Lower lobe of right lung (tissue), 2 donors: ENCODE measurements around the gene GFRA1. TPM values are rescaled to one million over a fixed set of nuclear protein-coding genes. Genes with fewer than 3 reads are reported as not detected.

Experiments used
- ATAC-seq, 2 donors: fragments of 200-7000 bp; cut with Tn5 transposase; one replicate each; pipeline ENCODE4 v1.9.1; 2020 to 2022; ENCODE audit warnings: mild to moderate bottlenecking in 2 of 2, moderate library complexity in 2 of 2
- DNase-seq: peaks from one replicate; pipeline ENCODE4 v3.0.0-alpha.2; 2020
- H3K27ac ChIP-seq: fragments of 200-600 bp; one replicate; pipeline ENCODE4 v1.8.0; 2022
- H3K27me3 ChIP-seq: fragments of 200-600 bp; one replicate; pipeline ENCODE4 v1.8.0; 2022; ENCODE audit warnings: low read depth
- H3K36me3 ChIP-seq: fragments of 200-600 bp; one replicate; pipeline ENCODE4 v1.8.0; 2022; ENCODE audit warnings: mild to moderate bottlenecking
- H3K4me1 ChIP-seq: fragments of 200-600 bp; one replicate; pipeline ENCODE4 v1.8.0; 2022
- H3K4me3 ChIP-seq: fragments of 200-600 bp; one replicate; pipeline ENCODE4 v1.8.0; 2022; ENCODE audit warnings: mild to moderate bottlenecking
- H3K9me3 ChIP-seq: fragments of 200-600 bp; one replicate; pipeline ENCODE4 v1.8.0; 2022
- intact Hi-C: fragments of 100-400 bp; cut with DNase I; formaldehyde crosslinking; loops from one replicate; pipeline ENCODE4 v1.11.0; 2022
- total RNA-seq: library from RNA; stranded (reverse); fragmentation: NEBNext Ultra II Directional; extraction: Animal tissue kit (Norgen Biotek cat#: 25700); gene quantifications from one replicate; pipeline ENCODE4 v1.2.1, GENCODE V29; 2021
- TF ChIP-seq, protein P1 (sequence below): fragments of 200-600 bp; IDR thresholded peaks from one replicate; pipeline ENCODE4 v1.8.0; 2022; ENCODE audit warnings: antibody characterized with exemption, mild to moderate bottlenecking
- donor health status: DM: no; HTN: yes; CAD: no; lungs with severe emphysema.

Gene GFRA1
- total RNA-seq, 1 donor from 2014 or later = 9.8 TPM

DNA sequence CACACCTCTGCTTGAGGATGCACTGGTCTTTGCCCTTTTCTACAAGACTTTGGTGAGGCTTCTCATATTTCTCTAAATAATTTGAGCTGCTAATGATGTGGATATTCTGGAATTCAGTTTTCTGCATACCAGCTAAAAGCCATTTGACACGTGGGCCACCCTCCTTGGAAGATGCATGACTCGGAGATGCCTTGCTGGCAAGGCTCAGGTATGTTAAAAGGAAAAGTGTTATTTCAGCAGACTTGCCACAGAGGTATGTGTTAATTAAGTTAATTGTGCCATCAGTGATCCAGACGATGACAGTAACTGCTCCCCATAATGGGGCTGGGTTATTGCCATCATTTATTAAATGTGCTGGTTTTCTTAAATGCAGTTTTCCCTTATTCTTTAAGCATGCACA, 8.8 kb upstream of the GFRA1 start:
- H3K4me3 ChIP-seq = no peak overlapping the region
- no peaks in the 10 kb centered on the region for H3K9me3 ChIP-seq
- no peaks in the 10 kb centered on the region for H3K4me1 ChIP-seq
- intact Hi-C loops = no loop called here
- ATAC-seq (no peak), DNase-seq (no peak)
- H3K27me3 ChIP-seq = peaks cover 2% of the 10 kb centered on the region
- no peaks in the 10 kb centered on the region for H3K36me3 ChIP-seq
- H3K27ac ChIP-seq = no peak overlapping the region
- TF ChIP-seq, protein P1, sequence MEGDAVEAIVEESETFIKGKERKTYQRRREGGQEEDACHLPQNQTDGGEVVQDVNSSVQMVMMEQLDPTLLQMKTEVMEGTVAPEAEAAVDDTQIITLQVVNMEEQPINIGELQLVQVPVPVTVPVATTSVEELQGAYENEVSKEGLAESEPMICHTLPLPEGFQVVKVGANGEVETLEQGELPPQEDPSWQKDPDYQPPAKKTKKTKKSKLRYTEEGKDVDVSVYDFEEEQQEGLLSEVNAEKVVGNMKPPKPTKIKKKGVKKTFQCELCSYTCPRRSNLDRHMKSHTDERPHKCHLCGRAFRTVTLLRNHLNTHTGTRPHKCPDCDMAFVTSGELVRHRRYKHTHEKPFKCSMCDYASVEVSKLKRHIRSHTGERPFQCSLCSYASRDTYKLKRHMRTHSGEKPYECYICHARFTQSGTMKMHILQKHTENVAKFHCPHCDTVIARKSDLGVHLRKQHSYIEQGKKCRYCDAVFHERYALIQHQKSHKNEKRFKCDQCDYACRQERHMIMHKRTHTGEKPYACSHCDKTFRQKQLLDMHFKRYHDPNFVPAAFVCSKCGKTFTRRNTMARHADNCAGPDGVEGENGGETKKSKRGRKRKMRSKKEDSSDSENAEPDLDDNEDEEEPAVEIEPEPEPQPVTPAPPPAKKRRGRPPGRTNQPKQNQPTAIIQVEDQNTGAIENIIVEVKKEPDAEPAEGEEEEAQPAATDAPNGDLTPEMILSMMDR = no peak

DNA sequence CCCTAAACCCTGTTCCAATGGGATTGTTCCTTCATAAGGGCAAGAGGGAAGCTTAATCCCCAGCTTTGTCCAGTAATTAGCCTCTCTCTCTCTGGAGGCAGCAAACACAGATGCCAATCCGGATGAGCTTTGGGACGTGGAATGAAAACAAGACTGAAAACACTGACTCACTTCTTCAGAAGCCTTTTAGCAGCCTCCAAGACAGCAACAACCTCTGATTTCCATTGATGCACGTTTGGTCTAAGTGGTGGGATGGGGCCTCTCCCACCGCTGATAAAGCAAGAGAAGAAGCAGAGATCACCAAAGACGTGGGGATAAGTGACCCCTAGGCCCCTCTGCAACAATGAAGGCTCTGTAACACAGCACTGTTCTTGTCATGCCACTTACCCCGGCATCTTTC, 5.8 kb upstream of the GFRA1 start:
- ATAC-seq (no peak), DNase-seq (no peak)
- TF ChIP-seq, protein P1 = no peak
- H3K4me1 ChIP-seq = no peaks in the 10 kb centered on the region
- H3K36me3 ChIP-seq = no peaks in the 10 kb centered on the region
- H3K4me3 ChIP-seq = no peak overlapping the region
- H3K27ac ChIP-seq = no peak overlapping the region
- intact Hi-C loops = no loop called here
- no peaks in the 10 kb centered on the region for H3K9me3 ChIP-seq
- peaks cover 31% of the 10 kb centered on the region for H3K27me3 ChIP-seq

DNA sequence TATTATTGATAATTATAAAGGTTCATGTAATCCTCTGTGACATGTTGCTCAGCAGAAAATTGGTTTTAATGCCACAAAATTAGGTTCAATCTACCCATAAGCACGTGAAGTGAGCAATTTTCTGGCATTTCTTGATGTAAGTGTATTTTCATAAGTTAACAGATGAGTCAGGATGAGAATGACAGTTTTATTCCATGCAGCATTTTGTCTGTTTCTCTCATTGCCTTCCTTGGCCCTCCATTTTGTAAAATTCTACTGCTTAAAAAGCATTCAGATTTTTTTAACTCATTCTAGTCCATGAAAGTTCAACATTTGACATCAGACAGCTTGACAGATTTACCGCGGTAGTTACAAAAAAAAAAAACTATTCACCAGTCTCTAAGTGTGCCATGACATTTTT, 4.0 kb upstream of the GFRA1 start:
- H3K9me3 ChIP-seq = no peaks in the 10 kb centered on the region
- H3K36me3 ChIP-seq = no peaks in the 10 kb centered on the region
- TF ChIP-seq, protein P1 = no peak
- H3K4me3 ChIP-seq = no peak overlapping the region
- ATAC-seq = no peak
- intact Hi-C loops = no loop called here
- peaks cover 48% of the 10 kb centered on the region for H3K27me3 ChIP-seq
- DNase-seq = no peak
- H3K27ac ChIP-seq = no peak overlapping the region
- H3K4me1 ChIP-seq = no peaks in the 10 kb centered on the region

DNA sequence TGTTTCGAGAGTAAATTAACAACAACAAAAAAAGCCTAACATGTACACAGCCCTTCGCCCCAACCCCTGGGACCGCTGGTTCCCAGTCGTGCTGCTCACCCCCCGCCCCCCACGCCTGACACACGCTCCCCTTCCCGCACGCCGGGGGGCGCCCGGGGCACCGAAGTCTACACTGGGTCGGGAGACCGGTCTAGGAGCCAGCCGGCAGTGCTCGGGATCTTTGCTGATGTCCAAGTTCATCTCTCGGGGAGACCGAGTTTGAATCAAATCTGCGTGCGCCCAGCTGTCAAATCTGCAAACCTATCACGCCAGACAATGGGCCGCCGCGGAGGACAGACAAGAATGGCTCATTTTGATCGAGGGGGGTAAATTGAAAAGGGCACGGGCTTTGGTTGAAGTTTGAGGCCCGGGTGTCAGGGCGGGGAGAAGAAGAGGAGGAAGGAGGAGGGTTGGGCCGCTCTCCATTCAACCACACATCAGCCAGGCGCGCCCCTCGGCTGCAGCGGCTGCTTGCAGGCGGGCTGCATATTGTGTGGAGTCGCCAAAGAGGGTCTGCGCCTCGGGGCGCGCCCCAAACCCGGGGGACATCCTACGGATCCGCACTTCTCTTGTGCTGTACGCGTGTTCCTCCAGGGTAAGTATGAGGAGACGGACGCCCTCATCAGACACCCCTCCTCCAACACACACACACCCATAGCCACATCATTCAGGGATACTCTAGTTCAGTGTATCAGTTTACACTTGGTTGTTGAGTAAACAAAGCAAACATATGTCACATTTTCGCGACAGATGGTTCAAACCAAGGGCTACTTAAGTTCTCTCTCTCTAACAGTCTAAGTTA, 1.3 kb upstream of the GFRA1 start:
- Histone ChIP-seq H3K36me3 (no peaks in the 10 kb centered on the region), H3K4me1 (peaks cover 5% of the 10 kb centered on the region), H3K9me3 (no peaks in the 10 kb centered on the region), H3K4me3 (peak overlapping the region; percentile 40), H3K27ac (no peak overlapping the region), H3K27me3 (peaks cover 71% of the 10 kb centered on the region)
- TF ChIP-seq, protein P1 = no peak
- ATAC-seq (no peak), DNase-seq (no peak)
- intact Hi-C loops = no loop called here

DNA sequence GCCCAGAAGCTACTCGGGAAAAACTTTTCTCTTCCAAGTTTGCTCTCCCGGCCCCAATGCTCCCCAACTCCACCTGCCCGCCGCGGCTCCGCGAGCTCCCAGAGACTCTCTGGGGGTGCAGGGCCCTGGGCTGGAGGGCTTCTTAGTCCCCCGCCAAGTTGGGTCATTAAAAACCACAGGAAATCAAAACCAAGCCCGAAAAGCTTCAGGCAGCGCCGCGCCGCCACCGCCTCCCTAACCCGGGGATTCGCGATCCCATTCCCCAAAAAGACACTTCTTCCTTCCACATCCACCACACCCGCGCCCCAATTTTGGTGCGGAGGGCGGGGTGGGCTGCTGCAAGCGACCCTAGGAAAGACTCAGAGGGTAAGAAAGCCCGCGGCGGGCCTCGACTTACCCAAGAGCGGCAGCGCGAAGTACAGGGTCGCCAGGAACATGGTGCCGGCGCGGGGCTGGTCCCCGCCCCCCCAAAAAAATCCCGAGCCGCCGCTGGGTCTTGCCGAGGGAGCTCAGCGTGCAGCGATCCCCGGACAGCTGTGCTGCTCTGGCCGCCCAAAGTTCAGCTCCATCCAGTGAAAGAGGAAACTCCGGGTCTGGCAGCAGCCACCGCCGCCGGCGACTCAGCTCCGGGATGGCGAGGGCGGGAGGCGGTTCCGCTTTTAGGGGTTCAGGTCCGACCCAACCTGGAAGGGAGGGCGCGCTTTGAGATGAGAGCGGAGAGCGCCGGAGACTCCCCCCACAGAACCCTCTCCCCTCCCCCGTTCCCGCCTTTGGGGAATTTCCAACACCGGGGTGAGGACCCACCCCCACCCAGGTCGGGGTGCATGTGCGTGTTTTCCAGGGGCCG, 1.2 kb downstream of the GFRA1 start:
- Histone ChIP-seq H3K27ac (no peak overlapping the region), H3K4me3 (peak overlapping the region; percentile 51), H3K27me3 (peaks cover 73% of the 10 kb centered on the region), H3K36me3 (no peaks in the 10 kb centered on the region), H3K9me3 (no peaks in the 10 kb centered on the region), H3K4me1 (peaks cover 5% of the 10 kb centered on the region)
- DNase-seq (no peak), ATAC-seq (peak; percentile 37 to 40)
- intact Hi-C loops = no loop called here
- TF ChIP-seq, protein P1 = no peak
